Measurements from ENCODE around the gene FBXL12. TPM values are rescaled to one million over a fixed set of nuclear protein-coding genes. Genes with fewer than 3 reads are reported as not detected.

FBXL12 gene
- total and polyA plus RNA-seq, 2 experiments from 2014 or later, result 23.5 to 25.4 TPM

- Histone ChIP-seq H3K4me2 (peak within 1 kb of the TSS; percentile 85), H3K9me2 (ENCODE audit: insufficient read depth) (no peaks in the 10 kb centered on the region), H3K36me3 (ENCODE audit: insufficient read depth) (no peaks in the 10 kb centered on the region), H4K20me1 (replicated peaks; ENCODE audit: insufficient read depth) (no peaks in the 10 kb centered on the region), H3K27ac (ENCODE audit: low read depth) (peak within 1 kb of the TSS; percentile 96), H2AFZ (peak within 1 kb of the TSS; percentile 98), H3K27me3 (ENCODE audit: insufficient read depth) (no peaks in the 10 kb centered on the region), H3F3A (replicated peaks; ENCODE audit: low read depth) (no peaks in the 10 kb centered on the region; the same call in 1 of the 2 replicates), H3K4me1 (ENCODE audit: insufficient read depth) (peaks cover 5% of the 10 kb centered on the region; the same call in 1 of the 2 replicates), H3K4me3 (peak within 1 kb of the TSS; percentile 76), H3K79me2 (replicated peaks; ENCODE audit: insufficient read depth) (peaks cover 12% of the 10 kb centered on the region)
- DNase-seq (ENCODE audit: low spot score) (peak; percentile 99), ATAC-seq (peak; percentile 97)
- Mint-ChIP-seq H3K4me1 (0 out of 3 replicates have a peak, but pooled peaks cover 3% of the 10 kb centered on the region), H3K9me3 (peaks cover 9% of the 10 kb centered on the region), H3K4me3 (peak within 1 kb of the TSS; percentile 91), H3K27me3 (ENCODE audit: insufficient read depth, low read depth, poor library complexity) (peaks cover 5% of the 10 kb centered on the region), H3K27ac (peak within 1 kb of the TSS; percentile 95), H3K36me3 (ENCODE audit: low read depth) (peaks cover 41% of the 10 kb centered on the region)
- peak; percentile 74 for TF ChIP-seq CREB1 (CRISPR knock-in tag; IDR thresholded peaks at IDR 0.05; ENCODE audit: low read depth)
- peak; percentile 73 for TF ChIP-seq POLR2AphosphoS5 (IDR thresholded peaks at IDR 0.05; ENCODE audit: low read depth)
- TF ChIP-seq ETS1 (IDR thresholded peaks at IDR 0.05), result peak; percentile 53; the same call in 1 of the 2 replicates
- TF ChIP-seq NANOG (IDR thresholded peaks at IDR 0.05; ENCODE audit: borderline replicate concordance), result no peak
Measured at GRCh38 chr19:9768175-9769112, 50.4 kb downstream of the FBXL12 start, which contains the start of gene ZNF846. ZNF846 (minus strand) TSS chr19:9768738; CDS start chr19:9764950, 3,788 bp downstream.

Small RNAs within 50 kb of the gene (small RNA-seq; reads per million reads assigned to genes)
- gene RF00156 (ENCODE audit: low replicate concordance), result not detected

Other genes with a start within 250 kb of the FBXL12 start
- 252 and 263 TPM in 2 replicates for gene ZNF121, start 234.6 kb downstream of the FBXL12 start, total RNA-seq (2014; rRNA removed; shearing (Covaris generic))
- gene ZNF121, start 234.6 kb downstream of the FBXL12 start, polyA plus RNA-seq (2016; fragmentation: Nextera tagmentation; extraction: Ambion mirVana), result 42.3 and 50.8 TPM in 2 replicates
- gene ZNF561, start 197.8 kb downstream of the FBXL12 start, total RNA-seq (2014; rRNA removed; shearing (Covaris generic)), result 69.9 and 71.1 TPM in 2 replicates
- gene ZNF561, start 197.8 kb downstream of the FBXL12 start, polyA plus RNA-seq (2016; fragmentation: Nextera tagmentation; extraction: Ambion mirVana), result 20.5 and 22.7 TPM in 2 replicates
- gene ZNF562, start 144.0 kb downstream of the FBXL12 start, total RNA-seq (2014; rRNA removed; shearing (Covaris generic)), result 48.3 and 68.8 TPM in 2 replicates
- 11.2 and 15.6 TPM in 2 replicates for gene ZNF562, start 144.0 kb downstream of the FBXL12 start, polyA plus RNA-seq (2016; fragmentation: Nextera tagmentation; extraction: Ambion mirVana)
- 4.2 and 14.8 TPM in 2 replicates for gene ZNF846, start 50.3 kb downstream of the FBXL12 start, total RNA-seq (2014; rRNA removed; shearing (Covaris generic))
- 6.0 and 7.6 TPM in 2 replicates for gene ZNF846, start 50.3 kb downstream of the FBXL12 start, polyA plus RNA-seq (2016; fragmentation: Nextera tagmentation; extraction: Ambion mirVana)
- gene UBL5, start 8.8 kb upstream of the FBXL12 start, total RNA-seq (2014; rRNA removed; shearing (Covaris generic)), result 304 and 484 TPM in 2 replicates
- 1,371 and 1,518 TPM in 2 replicates for gene UBL5, start 8.8 kb upstream of the FBXL12 start, polyA plus RNA-seq (2016; fragmentation: Nextera tagmentation; extraction: Ambion mirVana)
- 102 and 127 TPM in 2 replicates for gene PIN1, start 16.2 kb upstream of the FBXL12 start, total RNA-seq (2014; rRNA removed; shearing (Covaris generic))
- gene PIN1, start 16.2 kb upstream of the FBXL12 start, polyA plus RNA-seq (2016; fragmentation: Nextera tagmentation; extraction: Ambion mirVana), result 112 and 127 TPM in 2 replicates
- 117 and 125 TPM in 2 replicates for gene OLFM2, start 117.4 kb upstream of the FBXL12 start, total RNA-seq (2014; rRNA removed; shearing (Covaris generic))
- 58.1 and 62.1 TPM in 2 replicates for gene OLFM2, start 117.4 kb upstream of the FBXL12 start, polyA plus RNA-seq (2016; fragmentation: Nextera tagmentation; extraction: Ambion mirVana)
- 1.0 and 1.3 TPM in 2 replicates for gene COL5A3, start 191.4 kb upstream of the FBXL12 start, total RNA-seq (2014; rRNA removed; shearing (Covaris generic))
- 0.89 and 1.2 TPM in 2 replicates for gene COL5A3, start 191.4 kb upstream of the FBXL12 start, polyA plus RNA-seq (2016; fragmentation: Nextera tagmentation; extraction: Ambion mirVana)
- not detected in 2 replicates for gene RDH8, start 194.4 kb upstream of the FBXL12 start, total RNA-seq (2014; rRNA removed; shearing (Covaris generic))
- not detected in 2 replicates for gene RDH8, start 194.4 kb upstream of the FBXL12 start, polyA plus RNA-seq (2016; fragmentation: Nextera tagmentation; extraction: Ambion mirVana)

Measured in GM23338 (cell line).